ENCODE data around the gene PTK7.

GRCh38 chr6:43113431-43114260 is 37.5 kb downstream of the PTK7 start:
- no peak for TF ChIP-seq ZNF274 (IDR thresholded peaks at IDR 0.05; ENCODE audit: low read depth, low read length)
- no peak for TF ChIP-seq SUZ12 (IDR thresholded peaks at IDR 0.05; ENCODE audit: extremely low read depth, insufficient read depth, insufficient read length)
